ENCODE data around the gene TRAF4.
A peak's percentile ranks its signal among the peaks of the same experiment; 100 is the strongest.
"Not testable (repeated sequence)": the region's sequence is repeated elsewhere in the genome, so short reads cannot be mapped to it uniquely, and the experiment has no call there.

Gene TRAF4

GRCh38 chr17:28720997-28721329 lies 22.8 kb upstream of the TRAF4 start:
- DNase-seq (ENCODE audit: low spot score in 2 of 2); H3K27me3 Mint-ChIP-seq; H3K9me3 Mint-ChIP-seq; ATAC-seq (ENCODE audit: low read depth): not testable (repeated sequence)
- Mint-ChIP-seq H3K4me1 (peaks cover 49% of the 10 kb centered on the region), H3K36me3 (peaks cover 27% of the 10 kb centered on the region), H3K27ac (peak overlapping the region; percentile 99), H3K4me3 (peak overlapping the region; percentile 99)

GRCh38 chr17:28722417-28723158 lies 21.2 kb upstream of the TRAF4 start:
- DNase-seq (ENCODE audit: low spot score in 2 of 2), result no peak
- H3K4me3 Mint-ChIP-seq, result peak overlapping the region; percentile 24
- peaks cover 53% of the 10 kb centered on the region for H3K4me1 Mint-ChIP-seq
- no peaks in the 10 kb centered on the region for H3K9me3 Mint-ChIP-seq
- no peaks in the 10 kb centered on the region for H3K27me3 Mint-ChIP-seq
- no peak for ATAC-seq (ENCODE audit: low read depth)
- peak overlapping the region; percentile 24 for H3K27ac Mint-ChIP-seq
- H3K36me3 Mint-ChIP-seq, result peaks cover 27% of the 10 kb centered on the region

GRCh38 chr17:28723159-28723835 lies 20.5 kb upstream of the TRAF4 start:
- peaks cover 27% of the 10 kb centered on the region for H3K36me3 Mint-ChIP-seq
- no peak for ATAC-seq (ENCODE audit: low read depth)
- H3K9me3 Mint-ChIP-seq, result no peaks in the 10 kb centered on the region
- DNase-seq (ENCODE audit: low spot score in 2 of 2), result no peak
- H3K27ac Mint-ChIP-seq, result peak overlapping the region; percentile 84
- no peaks in the 10 kb centered on the region for H3K27me3 Mint-ChIP-seq
- H3K4me1 Mint-ChIP-seq, result peaks cover 49% of the 10 kb centered on the region
- no peak overlapping the region for H3K4me3 Mint-ChIP-seq

GRCh38 chr17:28723836-28724499 lies 19.8 kb upstream of the TRAF4 start:
- H3K9me3 Mint-ChIP-seq; H3K27me3 Mint-ChIP-seq; H3K4me3 Mint-ChIP-seq; DNase-seq (ENCODE audit: low spot score in 2 of 2); ATAC-seq (ENCODE audit: low read depth): not testable (repeated sequence)
- Mint-ChIP-seq H3K36me3 (peaks cover 27% of the 10 kb centered on the region), H3K27ac (peak overlapping the region; percentile 84), H3K4me1 (peaks cover 46% of the 10 kb centered on the region)

GRCh38 chr17:28724500-28725165 lies 19.2 kb upstream of the TRAF4 start:
- DNase-seq (ENCODE audit: low spot score in 2 of 2) (no peak), ATAC-seq (ENCODE audit: low read depth) (no peak)
- Mint-ChIP-seq H3K36me3 (peaks cover 27% of the 10 kb centered on the region), H3K4me3 (peak overlapping the region; percentile 89), H3K27ac (peak overlapping the region; percentile 84), H3K27me3 (no peaks in the 10 kb centered on the region), H3K4me1 (peaks cover 46% of the 10 kb centered on the region), H3K9me3 (no peaks in the 10 kb centered on the region)

- peak in 1 of 2 donors; percentile 53 for DNase-seq (ENCODE audit: low spot score in 2 of 2)
- H3K9me3 Mint-ChIP-seq, result no peaks in the 10 kb centered on the region
Measured at GRCh38 chr17:28725166-28725659, 18.6 kb upstream of the TRAF4 start.

GRCh38 chr17:28725660-28726225 lies 18.1 kb upstream of the TRAF4 start:
- Mint-ChIP-seq H3K27ac (peak overlapping the region; percentile 84), H3K4me1 (peaks cover 46% of the 10 kb centered on the region), H3K9me3 (no peaks in the 10 kb centered on the region), H3K27me3 (no peaks in the 10 kb centered on the region), H3K4me3 (peak overlapping the region; percentile 89), H3K36me3 (peaks cover 21% of the 10 kb centered on the region)
- peak in 1 of 2 donors; percentile 62 for DNase-seq (ENCODE audit: low spot score in 2 of 2)
- no peak for ATAC-seq (ENCODE audit: low read depth)

More at GRCh38 chr17:28725166-28725659, 18.6 kb upstream of the TRAF4 start:
- Mint-ChIP-seq H3K4me1 (peaks cover 46% of the 10 kb centered on the region), H3K27ac (peak overlapping the region; percentile 84), H3K36me3 (peaks cover 24% of the 10 kb centered on the region), H3K4me3 (peak overlapping the region; percentile 89), H3K27me3 (no peaks in the 10 kb centered on the region)
- ATAC-seq (ENCODE audit: low read depth), result no peak

GRCh38 chr17:28726226-28726626 lies 17.6 kb upstream of the TRAF4 start, which contains the start of gene TLCD1:
TSS of gene TLCD1 (minus strand) at chr17:28726233. CDS start at chr17:28726097, 136 bp downstream.
- H3K4me3 Mint-ChIP-seq, result peak within 1 kb of the TSS; percentile 90
- ATAC-seq (ENCODE audit: low read depth), result peak; percentile 23
- peaks cover 18% of the 10 kb centered on the region for H3K36me3 Mint-ChIP-seq
- H3K27me3 Mint-ChIP-seq, result no peaks in the 10 kb centered on the region
- peaks cover 45% of the 10 kb centered on the region for H3K4me1 Mint-ChIP-seq
- peak within 1 kb of the TSS; percentile 98 for H3K27ac Mint-ChIP-seq
- peak; percentile 74 to 82 for DNase-seq (ENCODE audit: low spot score in 2 of 2)
- no peaks in the 10 kb centered on the region for H3K9me3 Mint-ChIP-seq

GRCh38 chr17:28726627-28727491 lies 17.0 kb upstream of the TRAF4 start:
- Mint-ChIP-seq H3K4me3 (peak overlapping the region; percentile 90), H3K27me3 (no peaks in the 10 kb centered on the region), H3K36me3 (peaks cover 16% of the 10 kb centered on the region), H3K4me1 (peaks cover 40% of the 10 kb centered on the region), H3K9me3 (no peaks in the 10 kb centered on the region), H3K27ac (peak overlapping the region; percentile 98)
- peak; percentile 92 to 97 for DNase-seq (ENCODE audit: low spot score in 2 of 2)
- ATAC-seq (ENCODE audit: low read depth), result peak; percentile 24

GRCh38 chr17:28728364-28729200 lies 15.2 kb upstream of the TRAF4 start, which contains the start of gene NEK8:
TSS of gene NEK8 (plus strand) at chr17:28728788. CDS start at chr17:28728814, 26 bp downstream.
- peak within 1 kb of the TSS; percentile 98 for H3K27ac Mint-ChIP-seq
- no peaks in the 10 kb centered on the region for H3K9me3 Mint-ChIP-seq
- H3K4me3 Mint-ChIP-seq, result peak within 1 kb of the TSS; percentile 90
- H3K36me3 Mint-ChIP-seq, result peaks cover 14% of the 10 kb centered on the region
- H3K27me3 Mint-ChIP-seq, result no peaks in the 10 kb centered on the region
- DNase-seq (ENCODE audit: low spot score in 2 of 2) (peak; percentile 96 to 99), ATAC-seq (ENCODE audit: low read depth) (peak; percentile 61)
- peaks cover 37% of the 10 kb centered on the region for H3K4me1 Mint-ChIP-seq

- ATAC-seq (ENCODE audit: low read depth) (no peak), DNase-seq (ENCODE audit: low spot score in 2 of 2) (no peak)
- Mint-ChIP-seq H3K27ac (peak overlapping the region; percentile 25), H3K9me3 (no peaks in the 10 kb centered on the region), H3K27me3 (no peaks in the 10 kb centered on the region), H3K4me3 (no peak overlapping the region), H3K36me3 (peaks cover 5% of the 10 kb centered on the region), H3K4me1 (peaks cover 35% of the 10 kb centered on the region)
Measured at GRCh38 chr17:28729950-28730330, 13.9 kb upstream of the TRAF4 start.

- Mint-ChIP-seq H3K27ac (peak overlapping the region; percentile 86), H3K27me3 (no peaks in the 10 kb centered on the region), H3K4me3 (no peak overlapping the region), H3K36me3 (peaks cover 5% of the 10 kb centered on the region), H3K9me3 (no peaks in the 10 kb centered on the region), H3K4me1 (peaks cover 34% of the 10 kb centered on the region)
- DNase-seq (ENCODE audit: low spot score in 2 of 2), result no peak
- no peak for ATAC-seq (ENCODE audit: low read depth)
Measured at GRCh38 chr17:28733346-28733745, 10.5 kb upstream of the TRAF4 start.
